ENCODE data around the gene IL1B. TPM values are rescaled to one million over a fixed set of nuclear protein-coding genes. Genes with fewer than 3 reads are reported as not detected.

The IL1B gene
- total RNA-seq, 8 experiments from 2014 or later, result 0.17 to 113 (median 19.7) TPM; not detected in 3

GRCh38 chr2:112831946-112832840, 4.4 kb downstream of the IL1B start:
- in situ Hi-C loops (cut with MboI; ENCODE audit: low pct_unique_long_range_greater_than_20kb in 2 of 9, low sequenced_read_pairs in 9 of 9, unreplicated experiment in 9 of 9), result no loop called here
- Histone ChIP-seq H3K4me1 (replicated peaks in 1 of 2) (peaks cover 0 to 2% of the 10 kb centered on the region in 2 donors), H3K27ac (no peak overlapping the region), H3K4me3 (no peak overlapping the region)
- WGBS, 10 experiments, result 84 to 100% (median 96%) methylated on average over 3 to 8 of the region's 15 CpGs; no CpG with 5 or more reads in 1 of the 10 experiments
- no peak for ATAC-seq (replicated peaks in 6 of 8)

- no peak for ATAC-seq (replicated peaks in 6 of 8)
- Histone ChIP-seq H3K4me1 (replicated peaks in 1 of 2) (peaks cover 0 to 2% of the 10 kb centered on the region in 2 donors), H3K27ac (no peak overlapping the region), H3K4me3 (no peak overlapping the region)
- WGBS, 10 experiments, result 60 to 88% (median 64%) methylated on average over 1 to 2 of the region's 2 CpGs; no CpG with 5 or more reads in 5 of the 10 experiments
- in situ Hi-C loops (cut with MboI; ENCODE audit: low pct_unique_long_range_greater_than_20kb in 2 of 9, low sequenced_read_pairs in 9 of 9, unreplicated experiment in 9 of 9), result no loop called here
These were observed 5.1 kb downstream of the IL1B start for GRCh38 chr2:112831513-112831845.

- no peak for ATAC-seq (replicated peaks in 6 of 8)
- in situ Hi-C loops (cut with MboI; ENCODE audit: low pct_unique_long_range_greater_than_20kb in 2 of 9, low sequenced_read_pairs in 9 of 9, unreplicated experiment in 9 of 9), result no loop called here
- H3K27ac ChIP-seq, result no peak overlapping the region
- H3K4me3 ChIP-seq, result no peak overlapping the region
- peaks cover 0 to 2% of the 10 kb centered on the region in 2 donors for H3K4me1 ChIP-seq (replicated peaks in 1 of 2)
- WGBS, 10 experiments, result 40 to 100% (median 78%) methylated on average over 1 to 5 of the region's 5 CpGs; no CpG with 5 or more reads in 1 of the 10 experiments
These were observed 5.7 kb downstream of the IL1B start for GRCh38 chr2:112830682-112831512.

- ATAC-seq (replicated peaks in 6 of 8), result peak in 1 of 8 experiments; percentile 3
- Histone ChIP-seq H3K4me1 (replicated peaks in 1 of 2) (peaks cover 0 to 2% of the 10 kb centered on the region in 2 donors), H3K27ac (no peak overlapping the region), H3K4me3 (no peak overlapping the region)
- in situ Hi-C loops (cut with MboI; ENCODE audit: low pct_unique_long_range_greater_than_20kb in 2 of 9, low sequenced_read_pairs in 9 of 9, unreplicated experiment in 9 of 9), result no loop called here
- 79 to 97% (median 92%) methylated on average over 2 to 8 of the region's 10 CpGs for WGBS, 10 experiments
These were observed 6.5 kb downstream of the IL1B start for GRCh38 chr2:112829961-112830681.

GRCh38 chr2:112829101-112829960, 7.2 kb downstream of the IL1B start:
- in situ Hi-C loops (cut with MboI; ENCODE audit: low pct_unique_long_range_greater_than_20kb in 2 of 9, low sequenced_read_pairs in 9 of 9, unreplicated experiment in 9 of 9), result no loop called here
- Histone ChIP-seq H3K4me1 (replicated peaks in 1 of 2) (peaks cover 0 to 1% of the 10 kb centered on the region in 2 donors), H3K27ac (no peak overlapping the region), H3K4me3 (no peak overlapping the region)
- WGBS, 10 experiments, result 17 to 93% (median 73%) methylated on average over 1 to 5 of the region's 5 CpGs; no CpG with 5 or more reads in 1 of the 10 experiments
- ATAC-seq (replicated peaks in 6 of 8), result peak in 2 of 8 experiments; percentile 3 to 6

GRCh38 chr2:112828251-112828691, 8.3 kb downstream of the IL1B start:
- Histone ChIP-seq H3K27ac (no peak overlapping the region), H3K4me3 (no peak overlapping the region), H3K4me1 (replicated peaks in 1 of 2) (no peaks in the 10 kb centered on the region)
- WGBS, 10 experiments, result 80 to 100% (median 91%) methylated on average over 1 to 3 of the region's 3 CpGs
- ATAC-seq (replicated peaks in 6 of 8), result no peak
- in situ Hi-C loops (cut with MboI; ENCODE audit: low pct_unique_long_range_greater_than_20kb in 2 of 9, low sequenced_read_pairs in 9 of 9, unreplicated experiment in 9 of 9), result no loop called here

GRCh38 chr2:112827604-112828185, 8.9 kb downstream of the IL1B start:
- Histone ChIP-seq H3K27ac (no peak overlapping the region), H3K4me1 (replicated peaks in 1 of 2) (no peaks in the 10 kb centered on the region), H3K4me3 (no peak overlapping the region)
- in situ Hi-C loops (cut with MboI; ENCODE audit: low pct_unique_long_range_greater_than_20kb in 2 of 9, low sequenced_read_pairs in 9 of 9, unreplicated experiment in 9 of 9), result no loop called here
- peak in 1 of 8 experiments; percentile 2 for ATAC-seq (replicated peaks in 6 of 8)
- 37 to 100% (median 77%) methylated on average over 1 to 6 of the region's 6 CpGs; no CpG with 5 or more reads in 1 of the 10 experiments for WGBS, 10 experiments

GRCh38 chr2:112827009-112827408, 9.6 kb downstream of the IL1B start:
- H3K4me1 ChIP-seq (replicated peaks in 1 of 2), result no peaks in the 10 kb centered on the region
- 80 to 100% methylated on average over 1 to 2 of the region's 3 CpGs; no CpG with 5 or more reads in 8 of the 10 experiments for WGBS, 10 experiments
- H3K4me3 ChIP-seq, result no peak overlapping the region
- no peak for ATAC-seq (replicated peaks in 6 of 8)
- in situ Hi-C loops (cut with MboI; ENCODE audit: low pct_unique_long_range_greater_than_20kb in 2 of 9, low sequenced_read_pairs in 9 of 9, unreplicated experiment in 9 of 9), result no loop called here
- H3K27ac ChIP-seq, result no peak overlapping the region

- in situ Hi-C loops (cut with MboI; ENCODE audit: low pct_unique_long_range_greater_than_20kb in 2 of 9, low sequenced_read_pairs in 9 of 9, unreplicated experiment in 9 of 9), result no loop called here
- H3K4me3 ChIP-seq, result no peak overlapping the region
- WGBS, 10 experiments, result 79 to 100% (median 95%) methylated on average over 1 to 2 of the region's 2 CpGs; no CpG with 5 or more reads in 1 of the 10 experiments
- no peak overlapping the region for H3K27ac ChIP-seq
- H3K4me1 ChIP-seq (replicated peaks in 1 of 2), result no peaks in the 10 kb centered on the region
- no peak for ATAC-seq (replicated peaks in 6 of 8)
These were observed 10.9 kb downstream of the IL1B start for GRCh38 chr2:112825706-112826105.

- in situ Hi-C loops (cut with MboI; ENCODE audit: low pct_unique_long_range_greater_than_20kb in 2 of 9, low sequenced_read_pairs in 9 of 9, unreplicated experiment in 9 of 9), result no loop called here
- H3K27ac ChIP-seq, result no peak overlapping the region
- peak in 3 of 8 experiments; percentile 57 to 80 (median 66) for ATAC-seq (replicated peaks in 6 of 8)
- no peak overlapping the region for H3K4me3 ChIP-seq
- no peaks in the 10 kb centered on the region for H3K4me1 ChIP-seq (replicated peaks in 1 of 2)
These were observed 11.9 kb downstream of the IL1B start for GRCh38 chr2:112824694-112825085.

GRCh38 chr2:112821682-112822081, 14.9 kb downstream of the IL1B start:
- ATAC-seq (replicated peaks in 6 of 8), result peak in 1 of 8 experiments; percentile 18
- WGBS, 10 experiments, result 63 to 100% (median 80%) methylated on average over 1 to 4 of the region's 4 CpGs; no CpG with 5 or more reads in 3 of the 10 experiments
- in situ Hi-C loops (cut with MboI; ENCODE audit: low pct_unique_long_range_greater_than_20kb in 2 of 9, low sequenced_read_pairs in 9 of 9, unreplicated experiment in 9 of 9), result no loop called here

GRCh38 chr2:112821142-112821541, 15.4 kb downstream of the IL1B start:
- H3K27ac ChIP-seq, result no peak overlapping the region
- no peak overlapping the region for H3K4me3 ChIP-seq
- no peak for ATAC-seq (replicated peaks in 6 of 8)
- in situ Hi-C loops (cut with MboI; ENCODE audit: low pct_unique_long_range_greater_than_20kb in 2 of 9, low sequenced_read_pairs in 9 of 9, unreplicated experiment in 9 of 9), result no loop called here
- 44 to 100% (median 84%) methylated on average over 2 to 4 of the region's 5 CpGs; no CpG with 5 or more reads in 2 of the 10 experiments for WGBS, 10 experiments
- peaks cover 7 to 9% of the 10 kb centered on the region in 2 donors for H3K4me1 ChIP-seq (replicated peaks in 1 of 2)

More at GRCh38 chr2:112821682-112822081, 14.9 kb downstream of the IL1B start:
- Histone ChIP-seq H3K4me1 (replicated peaks in 1 of 2) (peaks cover 7 to 9% of the 10 kb centered on the region in 2 donors), H3K4me3 (no peak overlapping the region), H3K27ac (no peak overlapping the region)
